PC-9 (cell line): Measurements from ENCODE around the gene S100PBP.

Experiments
- EZH2 ChIP-seq: fragments of 200-600 bp; sonication (generic); IDR thresholded peaks from 2 replicates; pipeline ENCODE4 v1.8.0; 2017; ENCODE audit warnings: antibody characterized with exemption, low read depth
- TF ChIP-seq, protein P1 (sequence below): fragments of 200-600 bp; sonication (generic); conservative IDR thresholded peaks from 2 replicates; pipeline ENCODE4 v1.6.1; 2017; ENCODE audit warnings: mixed run types, antibody characterized with exemption, mild to moderate bottlenecking, moderate library complexity

- TF ChIP-seq, protein P1, sequence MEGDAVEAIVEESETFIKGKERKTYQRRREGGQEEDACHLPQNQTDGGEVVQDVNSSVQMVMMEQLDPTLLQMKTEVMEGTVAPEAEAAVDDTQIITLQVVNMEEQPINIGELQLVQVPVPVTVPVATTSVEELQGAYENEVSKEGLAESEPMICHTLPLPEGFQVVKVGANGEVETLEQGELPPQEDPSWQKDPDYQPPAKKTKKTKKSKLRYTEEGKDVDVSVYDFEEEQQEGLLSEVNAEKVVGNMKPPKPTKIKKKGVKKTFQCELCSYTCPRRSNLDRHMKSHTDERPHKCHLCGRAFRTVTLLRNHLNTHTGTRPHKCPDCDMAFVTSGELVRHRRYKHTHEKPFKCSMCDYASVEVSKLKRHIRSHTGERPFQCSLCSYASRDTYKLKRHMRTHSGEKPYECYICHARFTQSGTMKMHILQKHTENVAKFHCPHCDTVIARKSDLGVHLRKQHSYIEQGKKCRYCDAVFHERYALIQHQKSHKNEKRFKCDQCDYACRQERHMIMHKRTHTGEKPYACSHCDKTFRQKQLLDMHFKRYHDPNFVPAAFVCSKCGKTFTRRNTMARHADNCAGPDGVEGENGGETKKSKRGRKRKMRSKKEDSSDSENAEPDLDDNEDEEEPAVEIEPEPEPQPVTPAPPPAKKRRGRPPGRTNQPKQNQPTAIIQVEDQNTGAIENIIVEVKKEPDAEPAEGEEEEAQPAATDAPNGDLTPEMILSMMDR, result no peak
- TF ChIP-seq EZH2, result no peak
Observed at GRCh38 chr1:32798191-32798590, 19.3 kb upstream of the S100PBP start.
